Activated naive CD4-positive, alpha-beta T cell treated with anti-CD3 and anti-CD28 coated beads, Interleukin-2, amount 50 U/mL, for 72 hours (primary cell): Measurements from ENCODE around the gene YIPF1. TPM values are rescaled to one million over a fixed set of nuclear protein-coding genes. Genes with fewer than 3 reads are reported as not detected.
"Not testable (repeated sequence)": the region's sequence is repeated elsewhere in the genome, so short reads cannot be mapped to it uniquely, and the experiment has no call there.

Source experiments
- ATAC-seq, 2 donors: fragments of 150-1000 bp; cut with Tn5 transposase; 2 replicates each; pipeline ENCODE4 v1.10.0; 2021; ENCODE audit warnings: mild to moderate bottlenecking in 2 of 2, moderate library complexity in 2 of 2
- DNase-seq, 2 donors: peaks; one replicate each; pipeline ENCODE4 v3.0.0; 2021 to 2022; ENCODE audit warnings: low spot score in 2 of 2
- H3K27ac Mint-ChIP-seq, 2 donors: one replicate each; pipeline ENCODE4 v1.8.0; 2022; ENCODE audit warnings: mild to moderate bottlenecking in 2 of 2, mixed read lengths in 2 of 2
- H3K36me3 Mint-ChIP-seq, 2 donors: one replicate each; pipeline ENCODE4 v1.8.0; 2022; ENCODE audit warnings: mixed read lengths in 2 of 2
- H3K9me3 Mint-ChIP-seq, 2 donors: one replicate each; pipeline ENCODE4 v1.8.0; 2022; ENCODE audit warnings: mixed read lengths in 2 of 2
- total RNA-seq, 2 donors: library from RNA; stranded (reverse); gene quantifications; one replicate each; pipeline ENCODE4 v1.2.3, GENCODE V29; 2022

Gene YIPF1
- total RNA-seq, 2 donors from 2014 or later: 18.1 to 21.8 TPM

DNA sequence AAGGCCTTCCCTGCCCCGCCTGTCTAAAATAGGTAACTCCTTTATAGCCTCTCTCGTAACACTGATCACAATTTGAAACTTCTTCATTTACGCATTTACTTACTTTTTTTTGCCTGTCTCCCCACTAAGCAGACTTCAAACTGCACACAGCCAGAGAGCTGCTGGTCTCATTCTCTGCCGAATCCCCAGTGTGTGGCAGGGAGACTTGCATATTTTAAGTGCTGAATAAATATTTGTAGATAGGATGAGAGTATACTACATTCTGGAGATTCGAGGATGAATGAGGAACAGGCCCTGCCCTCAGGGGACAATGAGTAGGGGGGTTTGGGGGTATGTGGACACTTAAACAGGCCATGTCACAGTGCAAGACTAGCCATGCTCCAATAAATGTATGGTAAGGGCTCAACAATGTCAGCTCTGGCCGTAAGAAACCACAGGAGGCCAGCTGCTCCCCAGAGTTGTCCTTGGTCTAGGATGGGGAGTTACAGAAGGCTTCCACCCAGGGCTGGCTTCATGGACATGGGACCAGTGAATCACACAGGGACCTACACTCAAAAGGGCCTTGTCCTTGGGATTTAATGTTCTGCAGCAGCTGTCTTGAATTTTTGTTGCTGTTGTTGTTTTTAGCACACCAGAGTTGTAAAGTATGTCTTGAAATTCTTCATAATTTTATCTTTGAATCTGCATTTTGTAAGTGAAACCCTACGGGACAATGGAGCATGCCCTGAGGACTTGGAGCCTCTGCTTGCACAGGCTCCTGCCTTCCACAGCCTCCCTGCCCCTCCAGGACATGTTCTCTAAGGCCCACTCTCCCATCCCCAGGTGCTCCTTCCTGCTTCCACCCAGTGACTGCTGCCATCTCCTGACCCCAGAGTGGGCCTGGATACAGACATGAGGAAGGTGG is 12.9 kb upstream of the YIPF1 start:
- DNase-seq (no peak), ATAC-seq (no peak)
- Mint-ChIP-seq H3K9me3 (no peaks in the 10 kb centered on the region), H3K36me3 (no peaks in the 10 kb centered on the region), H3K27ac (no peak overlapping the region)

DNA sequence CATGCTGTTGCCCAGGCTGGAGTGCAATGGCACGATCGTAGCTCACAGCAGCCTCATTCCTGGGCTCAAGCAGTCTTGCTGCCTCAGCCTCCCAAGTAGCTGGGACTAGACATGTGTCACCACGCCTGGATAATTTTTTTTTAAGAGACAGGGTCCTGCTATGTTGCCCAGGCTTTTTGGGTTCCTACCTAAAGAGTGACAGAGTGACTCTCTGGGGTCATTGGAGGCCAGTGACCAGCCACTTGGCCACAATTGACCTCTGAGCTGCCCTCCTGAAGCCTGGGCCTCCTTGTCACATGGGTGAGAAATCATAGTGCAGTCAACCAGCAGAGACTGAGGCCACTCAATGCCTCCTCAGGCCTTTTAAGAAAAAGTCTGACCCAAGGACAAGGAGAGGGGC is 10.1 kb upstream of the YIPF1 start:
- Mint-ChIP-seq H3K9me3 (no peaks in the 10 kb centered on the region), H3K36me3 (no peaks in the 10 kb centered on the region), H3K27ac (no peak overlapping the region)
- DNase-seq (no peak), ATAC-seq (no peak)

DNA sequence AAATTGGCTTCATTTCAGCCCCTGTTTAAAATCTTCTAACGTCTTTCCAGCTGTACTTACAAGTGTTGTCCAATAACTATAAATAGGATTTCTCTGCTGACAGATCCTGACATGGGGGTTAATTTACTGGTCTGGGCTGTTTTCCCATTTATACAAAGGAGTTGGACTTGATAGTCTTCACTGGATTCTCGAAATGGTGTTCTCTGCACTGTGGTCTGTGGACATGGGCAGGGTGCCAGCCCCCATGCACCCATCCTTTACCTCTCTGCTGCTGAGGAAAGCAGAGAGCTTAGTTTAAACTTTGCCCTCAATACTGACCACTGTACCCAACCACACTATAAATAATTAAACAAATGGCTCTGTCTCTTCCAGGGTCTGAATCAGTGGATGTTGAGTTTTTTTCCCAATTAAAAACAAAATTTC is 9.6 kb upstream of the YIPF1 start:
- H3K36me3 Mint-ChIP-seq: no peaks in the 10 kb centered on the region
- ATAC-seq: no peak
- no peak overlapping the region for H3K27ac Mint-ChIP-seq
- no peaks in the 10 kb centered on the region for H3K9me3 Mint-ChIP-seq
- DNase-seq: no peak

DNA sequence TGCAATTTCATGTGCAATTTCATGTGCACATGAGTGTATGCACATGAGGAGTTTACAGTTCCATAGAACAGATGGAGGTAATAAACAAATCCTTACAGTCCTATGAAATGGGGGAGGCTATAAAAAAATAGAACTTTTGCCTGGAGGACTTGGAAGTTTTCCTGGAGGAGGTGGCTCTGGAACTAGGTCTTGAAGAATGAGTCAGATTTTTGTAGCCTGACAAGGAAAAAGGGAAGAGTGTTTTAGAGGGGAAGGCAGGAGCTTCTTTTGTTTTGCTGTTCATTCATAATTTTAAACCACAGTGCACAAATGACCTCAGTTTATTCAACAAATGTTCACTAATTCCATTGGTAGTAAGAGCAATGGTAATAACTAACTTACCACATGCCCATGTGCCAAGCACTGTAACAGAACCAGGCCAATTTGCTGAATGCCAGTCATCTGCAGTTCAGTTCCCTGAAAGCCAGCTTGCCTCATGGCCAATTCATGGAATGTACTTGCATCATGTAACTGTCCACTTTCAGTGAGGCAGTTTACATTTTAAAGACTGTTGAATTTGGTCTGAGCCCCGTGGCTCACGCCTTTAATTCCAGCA is 7.1 kb upstream of the YIPF1 start:
- no peaks in the 10 kb centered on the region for H3K9me3 Mint-ChIP-seq
- no peaks in the 10 kb centered on the region for H3K36me3 Mint-ChIP-seq
- ATAC-seq (no peak), DNase-seq (no peak)
- H3K27ac Mint-ChIP-seq: peak overlapping the region in 1 of 2 donors; percentile 90

DNA sequence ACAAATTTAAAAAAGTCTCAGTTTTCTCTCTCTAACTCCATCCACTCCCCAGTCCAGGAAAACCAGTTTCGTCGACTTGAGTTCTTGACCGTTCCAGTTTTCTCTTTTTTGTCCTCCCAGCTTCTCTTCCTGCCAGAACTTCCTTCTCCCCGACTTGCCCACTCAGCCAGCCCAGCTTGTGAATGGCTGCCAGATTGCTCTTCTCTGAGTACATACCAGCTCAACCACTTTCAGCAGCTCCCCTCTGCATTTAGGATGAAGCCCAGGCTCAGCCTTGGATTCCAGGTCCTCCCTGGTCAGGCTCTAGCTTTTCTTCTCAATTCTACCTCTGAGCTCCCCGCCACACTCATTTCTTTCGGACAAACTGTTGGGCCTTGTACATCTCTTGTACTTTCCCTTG is 5.8 kb upstream of the YIPF1 start:
- no peak overlapping the region for H3K27ac Mint-ChIP-seq
- no peak for DNase-seq
- no peaks in the 10 kb centered on the region for H3K36me3 Mint-ChIP-seq
- no peak for ATAC-seq
- no peaks in the 10 kb centered on the region for H3K9me3 Mint-ChIP-seq

GRCh38 chr1:53894644-53895043 is 5.0 kb upstream of the YIPF1 start:
- H3K27ac Mint-ChIP-seq: no peak overlapping the region
- no peaks in the 10 kb centered on the region for H3K36me3 Mint-ChIP-seq
- H3K9me3 Mint-ChIP-seq: no peaks in the 10 kb centered on the region
- DNase-seq (no peak), ATAC-seq (no peak)

GRCh38 chr1:53893999-53894636 is 4.5 kb upstream of the YIPF1 start, which contains the start of gene DIO1:
Gene DIO1 (plus strand): TSS chr1:53894187. CDS start chr1:53894211, 24 bp downstream.
- ATAC-seq (peak in 1 of 2 donors; percentile 6), DNase-seq (no peak)
- Mint-ChIP-seq H3K36me3 (peaks cover 0 to 3% of the 10 kb centered on the region in 2 donors), H3K27ac (peak within 1 kb of the TSS in 1 of 2 donors; percentile 58), H3K9me3 (no peaks in the 10 kb centered on the region)

DNA sequence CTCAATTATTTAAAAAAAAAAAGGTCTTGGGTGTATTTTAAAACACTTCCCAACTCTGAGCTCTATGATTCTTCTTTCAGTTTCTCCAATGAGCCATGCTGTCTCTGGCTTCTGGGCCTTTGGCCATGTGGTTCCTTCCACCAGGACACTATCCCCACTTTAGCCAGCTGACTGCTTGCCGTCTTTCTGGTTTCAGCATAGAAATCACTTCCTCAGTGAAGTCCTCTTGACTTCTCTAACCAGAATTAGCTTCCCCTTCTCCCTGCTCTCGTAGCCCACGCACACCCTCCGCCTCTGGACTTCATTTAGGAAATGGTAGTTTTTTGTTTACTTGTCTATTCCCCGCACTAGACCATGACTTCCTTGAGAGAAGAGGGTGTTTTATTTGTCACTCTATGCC is 3.3 kb upstream of the YIPF1 start:
- DNase-seq: no peak
- Mint-ChIP-seq H3K9me3 (no peaks in the 10 kb centered on the region), H3K27ac (peak overlapping the region in 1 of 2 donors; percentile 58), H3K36me3 (peaks cover 0 to 4% of the 10 kb centered on the region in 2 donors)
- no peak for ATAC-seq

GRCh38 chr1:53891678-53892077 is 2.1 kb upstream of the YIPF1 start:
- Mint-ChIP-seq H3K36me3 (peaks cover 0 to 4% of the 10 kb centered on the region in 2 donors), H3K27ac (no peak overlapping the region), H3K9me3 (no peaks in the 10 kb centered on the region)
- no peak for ATAC-seq
- no peak for DNase-seq

GRCh38 chr1:53891018-53891417 is 1.4 kb upstream of the YIPF1 start:
- DNase-seq: no peak
- ATAC-seq: no peak
- H3K36me3 Mint-ChIP-seq: peaks cover 0 to 4% of the 10 kb centered on the region in 2 donors
- peak overlapping the region in 1 of 2 donors; percentile 95 for H3K27ac Mint-ChIP-seq
- no peaks in the 10 kb centered on the region for H3K9me3 Mint-ChIP-seq

GRCh38 chr1:53890522-53890941 is 935 bp upstream of the YIPF1 start:
- Mint-ChIP-seq H3K9me3 (no peaks in the 10 kb centered on the region), H3K36me3 (peaks cover 0 to 4% of the 10 kb centered on the region in 2 donors), H3K27ac (peak overlapping the region; percentile 56 to 95)
- ATAC-seq: peak in 1 of 2 donors; percentile 6
- DNase-seq: peak in 1 of 2 donors; percentile 10

- DNase-seq (no peak), ATAC-seq (no peak)
- Mint-ChIP-seq H3K9me3 (no peaks in the 10 kb centered on the region), H3K36me3 (peaks cover 7 to 11% of the 10 kb centered on the region in 2 donors), H3K27ac (peak overlapping the region; percentile 95 to 99)
These were observed 916 bp downstream of the YIPF1 start for GRCh38 chr1:53888681-53889080.

- not testable (repeated sequence) for ATAC-seq, DNase-seq, H3K9me3 Mint-ChIP-seq, H3K27ac Mint-ChIP-seq
- H3K36me3 Mint-ChIP-seq: peaks cover 21 to 22% of the 10 kb centered on the region in 2 donors
These were observed 6.0 kb downstream of the YIPF1 start for GRCh38 chr1:53883600-53883999.

DNA sequence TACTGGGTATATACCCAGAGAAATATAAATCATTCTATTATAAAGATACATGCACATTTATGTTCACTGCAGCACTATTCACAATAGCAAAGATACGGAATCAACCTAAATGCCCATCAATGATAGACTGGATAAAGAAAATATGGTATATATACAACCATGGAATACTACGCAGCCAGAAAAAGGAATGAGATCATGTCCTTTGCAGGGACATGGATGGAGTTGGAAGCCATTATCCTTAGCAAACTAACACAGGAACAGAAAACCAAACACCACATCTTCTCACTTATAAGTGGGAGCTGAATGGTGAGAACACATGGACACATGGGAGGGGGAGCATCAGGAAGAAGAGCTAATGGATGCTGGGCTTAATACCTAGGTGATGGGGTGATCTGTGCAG is 7.7 kb downstream of the YIPF1 start:
- not testable (repeated sequence) for H3K27ac Mint-ChIP-seq, DNase-seq, ATAC-seq, H3K9me3 Mint-ChIP-seq
- peaks cover 21 to 22% of the 10 kb centered on the region in 2 donors for H3K36me3 Mint-ChIP-seq

DNA sequence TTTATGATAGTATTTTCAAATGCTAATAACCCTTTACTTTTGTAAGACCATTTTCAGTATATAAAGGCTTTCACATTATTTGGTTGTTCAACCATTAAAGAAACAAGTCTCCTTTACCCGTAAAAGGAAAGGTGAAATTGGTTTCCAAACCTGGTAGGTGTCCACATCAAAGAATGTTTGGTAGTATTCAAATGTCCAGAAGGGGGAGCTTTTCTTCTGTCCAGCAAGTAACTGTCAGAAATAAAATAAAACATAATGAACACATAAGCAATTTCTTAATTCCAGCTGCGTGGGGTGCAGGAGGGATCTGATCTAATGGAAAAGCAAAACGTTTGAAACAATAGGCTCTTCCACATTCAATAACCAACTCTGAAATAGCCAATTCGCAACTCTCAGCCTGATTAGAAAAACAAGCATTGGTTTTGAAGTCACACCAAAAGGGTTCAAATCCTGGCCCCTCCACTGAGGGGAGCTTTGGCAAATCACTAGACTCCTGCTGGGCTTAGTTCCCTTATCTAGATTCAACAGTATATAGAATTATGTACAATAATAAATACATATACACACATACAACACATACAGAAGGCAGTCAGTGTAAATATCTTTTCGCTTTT is 11.0 kb downstream of the YIPF1 start:
- Mint-ChIP-seq H3K27ac (no peak overlapping the region), H3K36me3 (peaks cover 14 to 16% of the 10 kb centered on the region in 2 donors), H3K9me3 (peaks cover 0 to 4% of the 10 kb centered on the region in 2 donors)
- DNase-seq (no peak), ATAC-seq (no peak)

DNA sequence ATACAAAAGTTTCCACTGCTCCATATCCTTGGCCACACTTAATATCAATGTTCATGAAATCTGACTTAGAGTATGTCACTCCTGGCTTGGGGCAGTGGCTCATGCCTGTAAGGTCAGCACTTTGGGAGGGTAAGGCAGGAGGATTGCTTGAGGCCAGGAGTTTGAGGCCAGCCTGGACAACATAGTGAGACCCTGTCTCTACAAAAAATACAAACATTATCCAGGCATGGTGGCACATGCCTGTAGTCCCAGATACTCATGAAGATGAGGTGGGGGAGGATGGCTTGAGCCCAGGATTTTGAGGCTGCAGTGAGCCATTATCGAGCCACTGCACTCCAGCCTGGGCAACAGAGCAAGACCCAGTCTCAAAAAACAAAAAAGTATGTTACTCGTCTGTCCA is 14.4 kb downstream of the YIPF1 start:
- H3K27ac Mint-ChIP-seq: not testable (repeated sequence)

More for the DNA sequence above, 14.4 kb downstream of the YIPF1 start:
- not testable (repeated sequence) for H3K9me3 Mint-ChIP-seq, H3K36me3 Mint-ChIP-seq, DNase-seq, ATAC-seq
